ENCODE data around the gene PRRC2A.

Gene PRRC2A

DNA sequence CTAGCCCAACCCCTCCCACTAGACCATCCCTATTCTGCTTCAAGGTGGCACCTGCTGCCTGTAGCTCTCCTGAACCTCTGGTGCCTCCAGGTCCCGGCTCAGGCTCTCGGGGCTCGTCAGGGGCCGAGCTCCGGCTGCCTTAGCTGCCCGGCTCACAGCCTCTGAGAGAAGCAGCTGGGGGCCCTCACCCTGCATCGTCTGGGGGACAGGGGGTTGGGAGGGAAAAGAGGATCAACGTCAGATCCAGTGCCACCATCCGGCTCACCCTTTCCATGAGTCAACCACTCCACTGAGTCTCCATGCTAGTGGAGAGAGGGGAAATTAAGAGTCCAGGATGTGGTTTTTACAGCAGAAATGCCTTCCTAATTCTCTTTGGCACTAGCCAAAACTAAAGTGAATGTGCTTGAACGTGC, 18.9 kb downstream of the PRRC2A start:
- no peak overlapping the region for H3K27ac ChIP-seq (ENCODE audit: low read length)
- H3K9ac ChIP-seq (ENCODE audit: low read length in 2 of 2): no peak overlapping the region
- no peaks in the 10 kb centered on the region for H3K4me1 ChIP-seq (ENCODE audit: control insufficient read depth, insufficient read depth, low read length)
- H3K4me3 ChIP-seq (ENCODE audit: low read length in 2 of 2): no peak overlapping the region
- H3K9me3 ChIP-seq (ENCODE audit: control insufficient read depth in 2 of 2, low read length in 2 of 2): no peaks in the 10 kb centered on the region
- H3K36me3 ChIP-seq (ENCODE audit: control insufficient read depth in 2 of 2, insufficient read depth in 2 of 2, low read length in 2 of 2): peaks cover 74 to 78% of the 10 kb centered on the region in 2 donors
- no peaks in the 10 kb centered on the region for H3K27me3 ChIP-seq (ENCODE audit: control insufficient read depth in 1 of 2, insufficient read depth in 2 of 2, low read length in 2 of 2)

DNA sequence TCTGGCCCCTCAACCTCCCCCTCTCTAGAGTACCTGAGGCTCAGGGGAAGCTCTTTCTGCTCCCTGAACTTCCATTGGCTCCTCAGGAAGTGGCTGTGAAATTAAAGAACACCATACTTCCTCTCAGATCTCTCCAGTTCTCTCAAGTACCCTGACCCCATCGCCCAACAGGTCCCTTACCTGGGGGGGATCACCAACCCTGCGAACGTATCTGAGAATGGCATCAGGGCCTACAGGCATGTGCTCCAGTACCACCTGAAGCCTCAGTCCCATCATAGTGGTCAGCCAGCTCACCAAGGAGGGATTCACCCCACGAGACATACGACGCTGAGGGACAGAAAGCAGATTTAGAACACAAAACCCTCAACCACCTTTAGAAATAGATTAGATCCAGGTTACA, 20.1 kb downstream of the PRRC2A start:
- Histone ChIP-seq H3K36me3 (ENCODE audit: control insufficient read depth in 2 of 2, insufficient read depth in 2 of 2, low read length in 2 of 2) (peaks cover 74 to 78% of the 10 kb centered on the region in 2 donors), H3K27me3 (ENCODE audit: control insufficient read depth in 1 of 2, insufficient read depth in 2 of 2, low read length in 2 of 2) (no peaks in the 10 kb centered on the region), H3K27ac (ENCODE audit: low read length) (no peak overlapping the region)

GRCh38 chr6:31641370-31641769, 20.9 kb downstream of the PRRC2A start:
- no peak overlapping the region for H3K4me3 ChIP-seq (ENCODE audit: low read length in 2 of 2)
- no peak overlapping the region for H3K27ac ChIP-seq (ENCODE audit: low read length)
- H3K4me1 ChIP-seq (ENCODE audit: control insufficient read depth, insufficient read depth, low read length): no peaks in the 10 kb centered on the region
- no peaks in the 10 kb centered on the region for H3K9me3 ChIP-seq (ENCODE audit: control insufficient read depth in 2 of 2, low read length in 2 of 2)
- H3K36me3 ChIP-seq (ENCODE audit: control insufficient read depth in 2 of 2, insufficient read depth in 2 of 2, low read length in 2 of 2): peaks cover 74 to 78% of the 10 kb centered on the region in 2 donors
- no peaks in the 10 kb centered on the region for H3K27me3 ChIP-seq (ENCODE audit: control insufficient read depth in 1 of 2, insufficient read depth in 2 of 2, low read length in 2 of 2)
- H3K9ac ChIP-seq (ENCODE audit: low read length in 2 of 2): no peak overlapping the region

More for the DNA sequence above, 20.1 kb downstream of the PRRC2A start:
- Histone ChIP-seq H3K9me3 (ENCODE audit: control insufficient read depth in 2 of 2, low read length in 2 of 2) (no peaks in the 10 kb centered on the region), H3K9ac (ENCODE audit: low read length in 2 of 2) (no peak overlapping the region), H3K4me3 (ENCODE audit: low read length in 2 of 2) (no peak overlapping the region), H3K4me1 (ENCODE audit: control insufficient read depth, insufficient read depth, low read length) (no peaks in the 10 kb centered on the region)

- no peak overlapping the region for H3K9ac ChIP-seq (ENCODE audit: low read length in 2 of 2)
- no peak overlapping the region for H3K4me3 ChIP-seq (ENCODE audit: low read length in 2 of 2)
- H3K36me3 ChIP-seq (ENCODE audit: control insufficient read depth in 2 of 2, insufficient read depth in 2 of 2, low read length in 2 of 2): peaks cover 71 to 76% of the 10 kb centered on the region in 2 donors
- no peak overlapping the region for H3K27ac ChIP-seq (ENCODE audit: low read length)
- no peaks in the 10 kb centered on the region for H3K9me3 ChIP-seq (ENCODE audit: control insufficient read depth in 2 of 2, low read length in 2 of 2)
- H3K4me1 ChIP-seq (ENCODE audit: control insufficient read depth, insufficient read depth, low read length): no peaks in the 10 kb centered on the region
- no peaks in the 10 kb centered on the region for H3K27me3 ChIP-seq (ENCODE audit: control insufficient read depth in 1 of 2, insufficient read depth in 2 of 2, low read length in 2 of 2)
These were observed 22.5 kb downstream of the PRRC2A start for GRCh38 chr6:31642798-31643570.

DNA sequence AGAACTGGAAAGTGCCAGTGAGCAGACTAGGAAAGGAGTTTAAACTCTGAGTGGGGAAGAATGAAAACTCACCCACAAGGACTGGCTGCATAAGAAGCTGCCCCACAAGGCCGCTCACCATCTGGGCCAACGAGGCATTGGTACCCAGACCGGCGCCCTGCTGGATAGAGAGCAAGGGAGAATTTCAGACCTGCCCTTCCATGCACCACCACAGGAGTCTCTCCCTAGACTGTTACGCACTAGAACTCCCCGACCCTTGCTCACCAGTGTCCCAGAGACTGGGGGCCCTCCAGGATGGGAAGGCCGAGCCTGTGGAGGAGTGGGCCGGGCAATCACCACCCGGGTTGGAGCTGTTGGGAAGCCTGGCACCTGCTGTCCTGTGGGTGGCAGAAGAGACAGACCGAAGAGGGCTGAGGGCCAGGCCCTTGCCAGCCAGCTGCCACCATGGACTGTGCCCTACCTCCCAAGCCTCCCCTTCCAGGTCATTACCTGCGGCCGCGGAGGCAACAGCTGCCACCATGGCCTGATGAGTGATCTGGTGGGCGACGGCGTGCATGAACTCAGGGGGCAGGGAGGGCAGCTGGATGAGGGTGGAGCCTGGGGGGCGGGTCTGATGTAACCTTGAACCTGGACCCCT, 23.4 kb downstream of the PRRC2A start:
- Histone ChIP-seq H3K27ac (ENCODE audit: low read length) (no peak overlapping the region), H3K9me3 (ENCODE audit: control insufficient read depth in 2 of 2, low read length in 2 of 2) (no peaks in the 10 kb centered on the region), H3K4me1 (ENCODE audit: control insufficient read depth, insufficient read depth, low read length) (no peaks in the 10 kb centered on the region), H3K27me3 (ENCODE audit: control insufficient read depth in 1 of 2, insufficient read depth in 2 of 2, low read length in 2 of 2) (no peaks in the 10 kb centered on the region), H3K9ac (ENCODE audit: low read length in 2 of 2) (no peak overlapping the region), H3K4me3 (ENCODE audit: low read length in 2 of 2) (no peak overlapping the region), H3K36me3 (ENCODE audit: control insufficient read depth in 2 of 2, insufficient read depth in 2 of 2, low read length in 2 of 2) (peaks cover 78 to 84% of the 10 kb centered on the region in 2 donors)

DNA sequence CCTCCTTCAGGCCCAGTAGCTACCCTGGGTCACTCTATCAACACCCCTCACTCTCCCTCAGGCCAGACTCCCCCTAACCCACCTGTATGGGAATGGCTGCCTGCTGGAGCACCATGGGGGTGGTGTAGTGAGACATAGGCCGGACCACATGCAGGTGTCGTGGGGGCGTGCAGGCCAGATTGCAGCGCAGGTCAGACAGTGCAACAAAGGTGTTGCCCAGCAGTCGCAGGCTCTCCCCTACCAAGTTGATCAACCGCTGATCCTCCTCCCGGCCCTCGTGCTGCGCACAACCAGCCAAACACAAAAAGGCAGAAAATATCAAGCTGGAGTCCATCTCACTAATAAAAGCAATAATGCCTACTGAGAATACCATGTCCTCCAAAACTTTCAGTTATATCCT, 24.8 kb downstream of the PRRC2A start:
- Histone ChIP-seq H3K9ac (ENCODE audit: low read length in 2 of 2) (no peak overlapping the region), H3K4me1 (ENCODE audit: control insufficient read depth, insufficient read depth, low read length) (peaks cover 3% of the 10 kb centered on the region), H3K36me3 (ENCODE audit: control insufficient read depth in 2 of 2, insufficient read depth in 2 of 2, low read length in 2 of 2) (peaks cover 77 to 81% of the 10 kb centered on the region in 2 donors), H3K4me3 (ENCODE audit: low read length in 2 of 2) (no peak overlapping the region), H3K27me3 (ENCODE audit: control insufficient read depth in 1 of 2, insufficient read depth in 2 of 2, low read length in 2 of 2) (no peaks in the 10 kb centered on the region), H3K27ac (ENCODE audit: low read length) (no peak overlapping the region), H3K9me3 (ENCODE audit: control insufficient read depth in 2 of 2, low read length in 2 of 2) (no peaks in the 10 kb centered on the region)

DNA sequence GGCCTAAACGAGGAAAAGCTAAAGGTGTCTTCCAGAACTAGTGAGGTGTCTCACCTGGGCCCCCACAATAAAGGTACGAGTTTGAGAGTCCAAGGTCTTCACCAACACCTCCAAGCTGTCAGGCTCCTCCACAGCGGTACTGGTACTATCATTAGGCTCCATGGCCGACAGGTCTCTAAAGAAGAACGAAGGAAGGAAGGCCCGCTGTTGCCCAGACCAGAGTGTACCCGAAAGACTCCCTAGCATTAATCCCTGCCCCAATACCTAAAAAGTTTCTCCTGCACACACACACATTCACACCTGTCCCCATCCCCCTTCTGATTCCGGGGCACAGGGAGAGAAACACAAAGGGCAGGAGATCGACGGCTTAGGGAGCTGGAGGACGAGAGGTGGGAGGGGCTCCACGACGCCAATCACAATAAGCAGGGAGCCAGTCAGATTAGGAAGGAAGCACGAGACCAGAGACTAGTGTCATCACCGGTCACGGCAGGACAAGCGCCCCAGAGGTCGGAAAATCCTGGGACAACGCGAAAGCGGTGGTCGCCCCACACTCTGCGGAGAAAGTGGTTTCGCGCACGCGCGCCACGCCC, 31.2 kb downstream of the PRRC2A start:
- H3K36me3 ChIP-seq (ENCODE audit: control insufficient read depth in 2 of 2, insufficient read depth in 2 of 2, low read length in 2 of 2): peaks cover 26 to 30% of the 10 kb centered on the region in 2 donors

GRCh38 chr6:31652925-31653724, 32.6 kb downstream of the PRRC2A start:
- Histone ChIP-seq H3K9ac (ENCODE audit: low read length in 2 of 2) (peak overlapping the region; percentile 84 to 99), H3K9me3 (ENCODE audit: control insufficient read depth in 2 of 2, low read length in 2 of 2) (no peaks in the 10 kb centered on the region), H3K27ac (ENCODE audit: low read length) (peak overlapping the region; percentile 98), H3K27me3 (ENCODE audit: control insufficient read depth in 1 of 2, insufficient read depth in 2 of 2, low read length in 2 of 2) (no peaks in the 10 kb centered on the region), H3K4me3 (ENCODE audit: low read length in 2 of 2) (peak overlapping the region; percentile 78 to 96), H3K36me3 (ENCODE audit: control insufficient read depth in 2 of 2, insufficient read depth in 2 of 2, low read length in 2 of 2) (peaks cover 16 to 28% of the 10 kb centered on the region in 2 donors), H3K4me1 (ENCODE audit: control insufficient read depth, insufficient read depth, low read length) (peaks cover 25% of the 10 kb centered on the region)

More for the DNA sequence above, 31.2 kb downstream of the PRRC2A start:
- Histone ChIP-seq H3K4me1 (ENCODE audit: control insufficient read depth, insufficient read depth, low read length) (peaks cover 20% of the 10 kb centered on the region), H3K9me3 (ENCODE audit: control insufficient read depth in 2 of 2, low read length in 2 of 2) (no peaks in the 10 kb centered on the region), H3K4me3 (ENCODE audit: low read length in 2 of 2) (peak overlapping the region; percentile 78 to 96), H3K27me3 (ENCODE audit: control insufficient read depth in 1 of 2, insufficient read depth in 2 of 2, low read length in 2 of 2) (no peaks in the 10 kb centered on the region), H3K9ac (ENCODE audit: low read length in 2 of 2) (peak overlapping the region; percentile 84 to 99), H3K27ac (ENCODE audit: low read length) (peak overlapping the region; percentile 98)

- Histone ChIP-seq H3K9me3 (ENCODE audit: control insufficient read depth in 2 of 2, low read length in 2 of 2) (no peaks in the 10 kb centered on the region), H3K27me3 (ENCODE audit: control insufficient read depth in 1 of 2, insufficient read depth in 2 of 2, low read length in 2 of 2) (no peaks in the 10 kb centered on the region), H3K4me3 (ENCODE audit: low read length in 2 of 2) (no peak overlapping the region), H3K36me3 (ENCODE audit: control insufficient read depth in 2 of 2, insufficient read depth in 2 of 2, low read length in 2 of 2) (peaks cover 0 to 16% of the 10 kb centered on the region in 2 donors), H3K4me1 (ENCODE audit: control insufficient read depth, insufficient read depth, low read length) (peaks cover 40% of the 10 kb centered on the region), H3K27ac (ENCODE audit: low read length) (no peak overlapping the region), H3K9ac (ENCODE audit: low read length in 2 of 2) (no peak overlapping the region)
These were observed 34.2 kb downstream of the PRRC2A start for GRCh38 chr6:31654574-31655348.

Measured in stomach smooth muscle (tissue), 2 donors.